T-helper 17 cell (primary cell): ENCODE data around the gene MUC6. TPM values are rescaled to one million over a fixed set of nuclear protein-coding genes. Genes with fewer than 3 reads are reported as not detected.

ENCODE experiments used
- ATAC-seq: fragments of 150-1000 bp; cut with Tn5 transposase; 2 replicates; pipeline ENCODE4 v1.10.0; 2021; ENCODE audit warnings: mild to moderate bottlenecking, moderate library complexity
- DNase-seq, 3 donors: peaks; one replicate each; pipeline versions ENCODE4 v3.0.0 to v3.0.0-alpha.2; 2020 to 2021
- H3K9me3 ChIP-seq: one replicate; pipeline ENCODE4 v1.7.0; 2013; ENCODE audit warnings: low read length, mild to moderate bottlenecking; ENCODE audit not compliant: control insufficient read depth, poor library complexity, severe bottlenecking
- H3K27ac Mint-ChIP-seq: one replicate; pipeline ENCODE4 v1.8.0; 2022; ENCODE audit warnings: mild to moderate bottlenecking, moderate library complexity, mixed read lengths
- H3K27me3 Mint-ChIP-seq: one replicate; pipeline ENCODE4 v1.8.0; 2022; ENCODE audit warnings: mixed read lengths
- H3K36me3 Mint-ChIP-seq: one replicate; pipeline ENCODE4 v1.8.0; 2022; ENCODE audit warnings: low read depth, mixed read lengths
- H3K4me1 Mint-ChIP-seq: one replicate; pipeline ENCODE4 v1.8.0; 2022; ENCODE audit warnings: mild to moderate bottlenecking, mixed read lengths
- H3K4me3 Mint-ChIP-seq: one replicate; pipeline ENCODE4 v1.8.0; 2022; ENCODE audit warnings: mild to moderate bottlenecking, moderate library complexity, mixed read lengths
- total RNA-seq, 4 donors: library from RNA in 2 of 4; stranded (reverse) in 2 of 4; gene quantifications; one replicate each; pipeline ENCODE4 v1.2.3 and lab custom pipeline; 2022 to 2026

MUC6 gene
- total RNA-seq, 2 donors from 2014 or later, result not detected

DNA sequence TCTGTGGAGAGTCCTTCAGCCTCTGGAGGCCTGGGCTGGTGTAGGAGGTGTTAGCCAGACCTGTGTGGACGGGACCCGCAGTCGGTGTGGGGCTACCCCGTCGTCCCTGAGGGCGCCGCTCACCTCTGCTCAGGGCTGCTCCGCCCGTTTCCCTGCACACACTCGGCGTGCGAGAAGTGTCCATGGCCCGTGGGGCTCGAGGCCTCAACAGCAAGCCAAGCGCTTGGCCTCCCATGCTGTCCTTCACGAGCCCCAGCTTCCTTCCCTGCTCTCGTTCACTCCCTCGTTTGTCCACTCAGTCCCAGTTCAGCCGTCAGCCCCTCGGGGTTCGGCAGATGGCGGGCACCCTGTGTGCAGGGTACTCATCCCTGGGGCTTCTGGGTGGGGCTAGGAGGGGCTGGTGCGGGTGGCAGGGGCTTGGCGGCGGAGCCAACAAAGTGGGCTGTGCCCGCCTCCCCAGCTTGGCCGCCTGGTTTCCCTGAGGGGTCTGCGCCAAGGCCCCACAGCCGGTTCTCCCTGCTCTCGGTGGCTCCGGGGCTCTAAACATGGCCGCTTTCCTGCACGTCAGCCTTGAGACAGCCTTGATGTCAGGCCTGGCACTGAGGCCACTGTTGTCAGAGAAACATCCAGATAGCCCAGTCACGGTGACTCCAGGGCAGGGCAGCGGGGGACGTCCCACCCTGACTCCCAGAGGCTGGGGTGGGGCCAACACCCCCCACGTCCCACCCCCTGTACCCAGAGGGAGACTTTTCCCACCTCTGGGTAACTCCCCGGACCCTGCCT is 3.3 kb downstream of the MUC6 start:
- H3K4me1 Mint-ChIP-seq, result no peaks in the 10 kb centered on the region
- no peaks in the 10 kb centered on the region for H3K9me3 ChIP-seq
- H3K27ac Mint-ChIP-seq, result peak overlapping the region; percentile 0
- no peak for DNase-seq
- H3K36me3 Mint-ChIP-seq, result no peaks in the 10 kb centered on the region
- H3K4me3 Mint-ChIP-seq, result no peak overlapping the region
- ATAC-seq, result no peak
- no peaks in the 10 kb centered on the region for H3K27me3 Mint-ChIP-seq

DNA sequence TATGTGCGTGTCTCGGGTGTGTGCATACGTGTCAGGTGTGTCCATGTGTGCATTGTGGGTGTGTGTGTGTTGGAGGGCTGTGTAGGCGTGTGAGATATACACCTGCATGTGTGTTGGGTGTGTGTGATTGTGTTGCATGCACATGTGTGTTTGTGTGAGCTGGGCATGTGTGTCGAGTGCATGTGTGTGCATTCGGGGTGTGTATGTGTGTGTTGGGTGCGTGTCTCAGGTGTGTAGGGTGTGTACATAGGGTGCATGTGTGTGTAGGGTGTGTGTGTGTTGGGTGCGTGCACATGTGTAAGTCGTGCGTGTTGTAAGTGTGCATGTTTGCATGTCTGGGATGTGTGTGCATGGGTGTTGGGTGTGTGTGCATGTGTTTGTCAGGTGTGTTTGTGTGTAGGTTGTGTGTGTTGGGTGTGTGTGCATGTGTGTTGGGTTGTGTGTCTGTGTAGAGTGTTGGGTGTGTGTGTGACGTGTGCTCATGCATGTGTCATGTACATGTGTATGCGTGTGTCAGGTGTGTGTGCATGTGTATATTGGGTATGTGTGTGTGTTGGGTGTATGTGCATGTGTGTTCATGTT is 4.1 kb downstream of the MUC6 start:
- H3K9me3 ChIP-seq, result no peaks in the 10 kb centered on the region
- H3K36me3 Mint-ChIP-seq, result no peaks in the 10 kb centered on the region
- H3K27me3 Mint-ChIP-seq, result no peaks in the 10 kb centered on the region
- ATAC-seq (no peak), DNase-seq (no peak)
- H3K4me3 Mint-ChIP-seq, result no peak overlapping the region
- H3K4me1 Mint-ChIP-seq, result no peaks in the 10 kb centered on the region
- no peak overlapping the region for H3K27ac Mint-ChIP-seq

DNA sequence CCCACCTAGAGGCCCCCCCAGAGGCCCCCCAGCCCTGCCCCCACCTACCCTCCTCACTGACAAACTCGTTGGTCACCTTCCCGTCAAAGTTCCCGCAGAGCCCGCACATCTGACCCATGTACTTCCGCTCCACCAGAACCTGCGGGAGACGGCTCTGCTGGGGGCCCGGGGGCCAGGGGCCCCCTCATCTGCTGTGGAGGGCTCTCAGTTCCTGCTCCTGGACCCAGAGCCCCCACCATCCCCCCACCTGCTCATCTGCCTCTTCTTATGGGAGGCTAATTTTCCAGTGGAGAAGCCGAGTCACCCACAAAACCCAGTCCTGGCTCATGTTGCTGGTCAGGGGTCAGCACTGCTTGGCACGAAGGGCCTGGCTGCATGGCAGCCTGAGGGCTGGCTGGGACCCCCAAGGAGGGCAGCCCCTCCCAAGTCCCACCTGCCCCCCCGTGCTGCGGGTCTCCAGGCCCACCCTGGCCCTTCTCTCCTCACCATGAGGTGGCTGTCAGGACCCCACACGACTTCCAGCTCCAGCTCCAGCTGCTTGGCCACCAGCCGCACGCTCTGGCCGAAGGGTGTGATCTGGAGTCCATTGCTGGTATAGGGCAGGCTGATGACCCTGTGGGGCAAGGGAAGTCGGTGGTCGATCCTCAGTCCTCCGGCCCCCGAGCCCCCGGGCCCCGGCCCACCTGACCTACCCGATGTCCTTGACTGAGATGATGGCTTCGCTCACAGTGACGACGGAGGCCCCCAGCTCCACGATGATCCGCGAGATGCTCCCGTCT is 5.2 kb downstream of the MUC6 start:
- H3K27ac Mint-ChIP-seq, result no peak overlapping the region
- H3K9me3 ChIP-seq, result no peaks in the 10 kb centered on the region
- no peaks in the 10 kb centered on the region for H3K27me3 Mint-ChIP-seq
- H3K36me3 Mint-ChIP-seq, result no peaks in the 10 kb centered on the region
- H3K4me3 Mint-ChIP-seq, result no peak overlapping the region
- ATAC-seq (no peak), DNase-seq (no peak)
- no peaks in the 10 kb centered on the region for H3K4me1 Mint-ChIP-seq

DNA sequence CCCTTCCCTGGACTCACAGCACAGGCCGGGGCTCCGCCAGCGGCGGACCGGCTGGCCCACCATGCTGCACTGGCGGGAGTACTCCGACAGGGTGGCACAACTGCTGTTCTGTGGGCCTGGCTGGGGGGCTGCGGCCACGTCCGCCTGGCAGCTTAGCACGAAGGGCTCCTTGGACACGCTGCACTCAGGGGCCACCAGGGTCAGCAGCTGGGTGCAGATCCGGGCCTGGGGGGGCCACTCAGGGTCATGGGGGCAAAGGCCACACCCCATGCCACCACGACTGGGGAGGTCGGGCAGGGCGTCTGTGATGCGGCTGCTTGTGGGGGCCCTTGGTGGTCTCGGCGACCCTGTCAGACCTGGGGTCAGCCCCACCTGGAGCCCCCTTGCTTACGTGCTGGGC is 6.0 kb downstream of the MUC6 start:
- H3K9me3 ChIP-seq, result no peaks in the 10 kb centered on the region
- H3K36me3 Mint-ChIP-seq, result no peaks in the 10 kb centered on the region
- H3K27me3 Mint-ChIP-seq, result no peaks in the 10 kb centered on the region
- H3K27ac Mint-ChIP-seq, result no peak overlapping the region
- DNase-seq (no peak), ATAC-seq (no peak)
- no peak overlapping the region for H3K4me3 Mint-ChIP-seq
- H3K4me1 Mint-ChIP-seq, result no peaks in the 10 kb centered on the region

DNA sequence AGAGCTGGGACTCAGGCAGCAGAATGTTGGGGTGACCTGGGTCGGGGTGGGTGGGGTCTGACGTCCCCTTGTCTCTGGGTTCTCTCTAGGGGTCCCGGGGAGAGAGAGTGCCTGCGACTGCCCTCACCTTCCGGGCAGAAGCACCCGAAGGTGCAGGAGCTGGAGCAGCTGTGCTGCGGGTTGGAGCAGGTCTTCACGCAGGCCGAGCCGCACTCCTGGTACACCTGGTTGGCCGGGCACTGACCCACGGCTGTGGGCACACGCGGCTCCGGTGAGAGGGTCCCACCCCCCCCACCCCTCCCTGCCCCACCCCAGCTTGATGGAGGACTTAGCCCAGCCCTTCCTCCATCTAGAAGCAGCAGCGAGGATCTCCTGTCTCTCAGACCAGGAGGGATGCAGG is 6.4 kb downstream of the MUC6 start:
- no peak for ATAC-seq
- no peak overlapping the region for H3K27ac Mint-ChIP-seq
- H3K4me1 Mint-ChIP-seq, result no peaks in the 10 kb centered on the region
- H3K9me3 ChIP-seq, result no peaks in the 10 kb centered on the region
- H3K36me3 Mint-ChIP-seq, result no peaks in the 10 kb centered on the region
- no peak overlapping the region for H3K4me3 Mint-ChIP-seq
- H3K27me3 Mint-ChIP-seq, result no peaks in the 10 kb centered on the region
- no peak for DNase-seq

DNA sequence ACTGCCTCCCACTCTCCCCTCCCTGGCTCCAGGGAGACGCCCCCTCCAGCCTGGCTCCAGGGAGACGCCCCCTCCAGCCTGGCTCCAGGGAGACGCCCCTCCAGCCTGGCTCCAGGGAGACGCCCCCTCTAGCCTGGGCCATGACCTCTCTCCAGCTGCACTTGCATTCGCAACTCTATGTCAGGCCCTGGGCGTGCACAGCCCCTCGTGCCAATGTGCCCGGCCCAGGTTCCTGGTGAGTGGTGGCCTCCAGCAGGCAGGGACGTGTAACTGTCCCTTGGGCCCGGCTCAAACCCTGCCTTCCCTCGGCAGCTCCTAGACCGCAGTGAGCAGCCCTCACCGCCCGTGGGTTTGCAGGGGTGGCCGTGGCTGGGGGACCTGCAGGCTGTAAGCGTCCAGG is 6.9 kb downstream of the MUC6 start:
- no peak overlapping the region for H3K4me3 Mint-ChIP-seq
- H3K4me1 Mint-ChIP-seq, result no peaks in the 10 kb centered on the region
- no peaks in the 10 kb centered on the region for H3K9me3 ChIP-seq
- no peak overlapping the region for H3K27ac Mint-ChIP-seq
- ATAC-seq, result no peak
- no peaks in the 10 kb centered on the region for H3K36me3 Mint-ChIP-seq
- no peaks in the 10 kb centered on the region for H3K27me3 Mint-ChIP-seq
- DNase-seq, result no peak

DNA sequence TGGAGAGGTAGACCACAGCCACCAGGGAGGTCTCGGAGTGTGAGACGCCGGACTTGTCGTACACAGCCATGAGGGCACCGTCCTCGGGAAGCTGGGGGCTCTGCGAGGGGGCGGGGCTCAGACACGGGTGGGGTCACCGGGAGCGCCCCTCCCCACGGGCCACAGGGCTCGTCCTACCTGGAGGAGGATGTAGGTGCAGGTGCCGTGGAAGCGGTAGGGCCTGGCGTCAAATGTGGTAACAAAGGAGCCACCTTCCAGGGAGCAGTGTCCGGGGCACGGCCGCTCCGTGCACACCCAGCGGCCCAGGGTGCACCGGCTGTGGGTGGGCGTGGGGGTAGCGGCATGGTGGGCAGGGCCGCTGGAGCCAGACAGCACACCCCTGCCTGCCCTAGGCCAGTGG is 7.5 kb downstream of the MUC6 start:
- ATAC-seq (no peak), DNase-seq (no peak)
- Mint-ChIP-seq H3K4me3 (no peak overlapping the region), H3K27ac (no peak overlapping the region), H3K4me1 (no peaks in the 10 kb centered on the region), H3K36me3 (no peaks in the 10 kb centered on the region), H3K27me3 (no peaks in the 10 kb centered on the region)
- H3K9me3 ChIP-seq, result no peaks in the 10 kb centered on the region

DNA sequence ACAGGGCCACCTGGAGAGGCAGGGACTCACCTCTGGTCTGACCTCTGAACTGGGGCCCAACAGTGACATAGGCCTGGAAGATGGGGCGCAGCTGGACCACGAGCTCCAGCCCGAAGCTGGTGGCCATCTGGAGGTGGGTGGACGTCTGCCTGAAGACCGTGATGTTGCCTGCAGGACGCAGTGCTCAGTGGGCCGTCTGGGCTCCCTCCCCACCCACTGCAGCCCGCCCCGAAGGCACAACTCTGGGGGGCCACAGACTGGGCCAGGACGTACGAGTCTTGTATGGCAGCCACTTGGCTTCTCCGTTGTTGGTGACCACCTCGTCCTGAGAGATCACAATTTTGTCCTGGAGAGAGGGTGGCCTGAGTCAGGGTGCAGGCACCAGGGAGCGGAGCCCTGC is 7.9 kb downstream of the MUC6 start:
- Mint-ChIP-seq H3K27me3 (no peaks in the 10 kb centered on the region), H3K4me3 (no peak overlapping the region), H3K27ac (no peak overlapping the region), H3K4me1 (no peaks in the 10 kb centered on the region), H3K36me3 (no peaks in the 10 kb centered on the region)
- no peak for DNase-seq
- no peaks in the 10 kb centered on the region for H3K9me3 ChIP-seq
- no peak for ATAC-seq

DNA sequence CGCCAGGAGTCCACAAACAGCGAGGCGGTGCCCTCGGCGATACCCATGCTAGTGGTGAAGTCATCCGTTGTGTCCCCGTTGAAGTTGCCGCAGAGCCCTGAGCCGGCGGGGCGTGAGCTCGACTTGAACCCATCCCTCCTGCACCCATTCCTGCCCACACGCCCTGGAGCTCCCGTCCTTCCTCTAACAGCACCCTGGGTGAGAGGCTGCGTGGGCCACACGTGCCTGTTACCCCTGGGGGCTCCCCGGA is 8.3 kb downstream of the MUC6 start:
- no peaks in the 10 kb centered on the region for H3K4me1 Mint-ChIP-seq
- H3K4me3 Mint-ChIP-seq, result no peak overlapping the region
- H3K27ac Mint-ChIP-seq, result no peak overlapping the region
- no peaks in the 10 kb centered on the region for H3K36me3 Mint-ChIP-seq
- no peak for ATAC-seq
- no peaks in the 10 kb centered on the region for H3K27me3 Mint-ChIP-seq
- H3K9me3 ChIP-seq, result no peaks in the 10 kb centered on the region
- DNase-seq, result no peak

DNA sequence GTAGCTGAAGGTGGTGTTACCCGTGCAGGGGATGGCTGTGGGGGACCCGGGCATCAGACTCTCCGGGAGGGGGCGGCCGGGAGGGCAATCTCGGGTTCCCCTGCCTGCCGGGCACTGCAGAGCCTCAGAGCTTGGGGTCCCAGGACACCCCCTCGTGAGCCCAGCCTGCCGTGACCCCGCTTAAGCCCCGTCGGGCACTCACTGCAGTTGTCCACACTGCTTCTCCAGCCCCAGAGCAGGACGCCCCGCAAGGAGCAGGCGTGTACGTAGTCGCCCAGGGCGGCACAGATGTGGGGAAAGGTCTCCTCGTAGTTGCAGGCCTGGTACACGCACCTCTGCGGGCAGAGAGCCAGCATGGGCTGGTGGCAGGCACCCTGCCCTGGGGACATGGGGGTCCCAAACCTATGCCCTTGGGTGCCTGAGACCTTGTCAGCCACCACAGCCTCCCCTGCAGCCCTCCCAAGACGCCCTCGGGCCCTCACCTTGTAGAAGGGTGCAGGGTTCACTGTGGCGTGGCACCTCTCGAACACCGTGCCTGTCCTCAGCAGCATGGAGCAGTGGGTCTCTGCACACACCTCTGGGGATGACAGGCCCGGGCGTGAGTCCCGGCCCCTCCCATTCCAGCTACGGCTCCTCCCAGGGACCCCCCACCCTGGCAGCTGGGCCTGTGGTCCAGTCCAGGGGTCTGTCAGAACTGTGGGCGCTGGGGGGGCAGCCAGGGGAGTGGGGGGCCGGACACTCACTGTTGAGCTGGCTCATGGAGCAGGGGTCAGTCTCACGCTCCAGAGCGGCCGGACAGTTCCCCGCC is 8.8 kb downstream of the MUC6 start:
- Mint-ChIP-seq H3K36me3 (no peaks in the 10 kb centered on the region), H3K27ac (no peak overlapping the region), H3K4me3 (no peak overlapping the region), H3K27me3 (no peaks in the 10 kb centered on the region), H3K4me1 (no peaks in the 10 kb centered on the region)
- no peak for DNase-seq
- ATAC-seq, result no peak
- H3K9me3 ChIP-seq, result no peaks in the 10 kb centered on the region

DNA sequence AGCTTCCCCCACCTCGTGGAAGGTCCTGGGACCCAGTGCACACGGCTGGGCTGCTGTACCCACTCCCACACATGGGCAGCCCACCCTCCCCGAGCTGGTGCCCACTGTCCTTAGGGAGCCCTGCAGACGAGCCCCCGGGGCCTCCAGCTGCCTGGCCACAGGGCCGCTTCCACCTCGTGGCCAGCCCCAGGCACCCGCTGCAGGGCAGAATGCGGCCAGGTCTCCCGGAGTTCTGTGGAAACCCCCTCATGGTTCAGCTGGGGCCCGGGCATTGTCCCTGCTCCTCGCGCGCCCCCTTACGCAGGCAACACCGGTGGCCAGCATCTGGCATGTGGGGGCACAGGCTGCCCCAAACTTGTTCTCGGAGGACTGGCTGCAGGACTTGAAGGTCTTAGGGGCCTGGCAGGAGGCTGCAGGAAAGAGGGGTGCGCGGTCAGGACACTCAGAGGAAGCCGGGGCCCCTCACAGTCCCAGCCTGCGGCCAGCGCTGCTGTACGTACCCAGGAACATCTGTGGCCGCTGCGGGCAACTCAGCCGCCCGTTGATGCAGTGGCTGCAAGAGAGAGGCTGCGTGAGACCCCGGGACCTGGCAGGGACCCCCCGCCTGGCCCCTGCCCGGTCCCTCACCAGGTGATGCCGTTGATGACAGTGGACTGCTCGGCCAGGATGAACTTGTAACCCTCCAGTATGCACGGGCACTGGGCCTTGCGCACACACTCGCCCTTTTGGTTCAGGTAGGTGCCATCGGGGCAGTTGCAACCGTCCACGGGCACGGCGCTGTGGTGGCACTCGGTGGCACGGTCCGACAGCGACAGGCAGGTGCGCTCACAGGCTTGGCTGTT is 9.7 kb downstream of the MUC6 start:
- Mint-ChIP-seq H3K4me1 (no peaks in the 10 kb centered on the region), H3K27me3 (no peaks in the 10 kb centered on the region), H3K27ac (no peak overlapping the region), H3K4me3 (no peak overlapping the region), H3K36me3 (no peaks in the 10 kb centered on the region)
- ATAC-seq (no peak), DNase-seq (no peak)
- H3K9me3 ChIP-seq, result no peaks in the 10 kb centered on the region

DNA sequence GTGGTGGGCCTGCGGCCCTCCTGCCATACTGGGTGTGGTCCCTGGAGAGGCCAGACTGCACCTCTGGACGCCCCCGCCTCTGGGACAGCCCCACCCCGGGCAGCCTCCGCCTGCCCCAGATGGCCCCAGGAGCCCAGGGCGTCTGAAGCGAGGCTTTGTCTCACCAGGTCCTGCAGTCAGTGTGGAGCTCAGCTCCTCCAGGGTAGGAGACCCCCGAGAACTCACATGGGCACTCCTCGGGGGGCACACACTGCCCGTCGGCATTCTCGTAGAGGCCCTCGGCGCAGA is 10.4 kb downstream of the MUC6 start:
- H3K36me3 Mint-ChIP-seq, result no peaks in the 10 kb centered on the region
- no peak overlapping the region for H3K4me3 Mint-ChIP-seq
- no peak overlapping the region for H3K27ac Mint-ChIP-seq
- H3K4me1 Mint-ChIP-seq, result no peaks in the 10 kb centered on the region
- DNase-seq (no peak), ATAC-seq (no peak)
- H3K9me3 ChIP-seq, result no peaks in the 10 kb centered on the region
- no peaks in the 10 kb centered on the region for H3K27me3 Mint-ChIP-seq
